Activated naive CD8-positive, alpha-beta T cell treated with anti-CD3 and anti-CD28 coated beads, Interleukin-2, amount 50 U/mL, for 24 hours (primary cell): Measurements from ENCODE around the gene DNAH17.

Experiments used
- ATAC-seq: fragments of 150-1000 bp; cut with Tn5 transposase; one replicate; pipeline ENCODE4 v1.10.0; 2021
- DNase-seq: peaks from one replicate; pipeline ENCODE4 v3.0.0; 2021
- H3K27ac Mint-ChIP-seq: one replicate; pipeline ENCODE4 v1.8.0; 2021; ENCODE audit warnings: mild to moderate bottlenecking, mixed read lengths
- H3K27me3 Mint-ChIP-seq: one replicate; pipeline ENCODE4 v1.8.0; 2021; ENCODE audit warnings: mixed read lengths
- H3K36me3 Mint-ChIP-seq: one replicate; pipeline ENCODE4 v1.8.0; 2021; ENCODE audit warnings: low read depth, mixed read lengths
- H3K4me1 Mint-ChIP-seq: one replicate; pipeline ENCODE4 v1.8.0; 2021; ENCODE audit warnings: mixed read lengths
- H3K4me3 Mint-ChIP-seq: one replicate; pipeline ENCODE4 v1.8.0; 2021; ENCODE audit warnings: mild to moderate bottlenecking, moderate library complexity, mixed read lengths
- H3K9me3 Mint-ChIP-seq: one replicate; pipeline ENCODE4 v1.8.0; 2021; ENCODE audit warnings: mixed read lengths

Gene DNAH17

GRCh38 chr17:78485290-78486168 is 91.7 kb downstream of the DNAH17 start:
- Mint-ChIP-seq H3K4me1 (peaks cover 6% of the 10 kb centered on the region), H3K27ac (no peak overlapping the region), H3K36me3 (no peaks in the 10 kb centered on the region), H3K4me3 (peak overlapping the region; percentile 79), H3K9me3 (no peaks in the 10 kb centered on the region), H3K27me3 (peaks cover 8% of the 10 kb centered on the region)
- no peak for DNase-seq
- ATAC-seq, result no peak

- DNase-seq, result peak; percentile 80
- peaks cover 6% of the 10 kb centered on the region for H3K4me1 Mint-ChIP-seq
- peak; percentile 92 for ATAC-seq
- H3K27me3 Mint-ChIP-seq, result peaks cover 8% of the 10 kb centered on the region
- H3K27ac Mint-ChIP-seq, result peak overlapping the region; percentile 19
- no peaks in the 10 kb centered on the region for H3K36me3 Mint-ChIP-seq
- H3K4me3 Mint-ChIP-seq, result peak overlapping the region; percentile 79
- no peaks in the 10 kb centered on the region for H3K9me3 Mint-ChIP-seq
Measured at GRCh38 chr17:78484271-78485246, 92.6 kb downstream of the DNAH17 start.

- no peaks in the 10 kb centered on the region for H3K36me3 Mint-ChIP-seq
- no peaks in the 10 kb centered on the region for H3K9me3 Mint-ChIP-seq
- peaks cover 10% of the 10 kb centered on the region for H3K27me3 Mint-ChIP-seq
- DNase-seq (no peak), ATAC-seq (no peak)
- H3K4me3 Mint-ChIP-seq, result no peak overlapping the region
- H3K4me1 Mint-ChIP-seq, result peaks cover 15% of the 10 kb centered on the region
- no peak overlapping the region for H3K27ac Mint-ChIP-seq
Measured at GRCh38 chr17:78479369-78479768, 97.8 kb downstream of the DNAH17 start.

GRCh38 chr17:78478757-78479297 is 98.4 kb downstream of the DNAH17 start:
- H3K27me3 Mint-ChIP-seq, result peaks cover 6% of the 10 kb centered on the region
- no peak overlapping the region for H3K4me3 Mint-ChIP-seq
- no peaks in the 10 kb centered on the region for H3K36me3 Mint-ChIP-seq
- peaks cover 13% of the 10 kb centered on the region for H3K4me1 Mint-ChIP-seq
- DNase-seq (no peak), ATAC-seq (no peak)
- H3K9me3 Mint-ChIP-seq, result no peaks in the 10 kb centered on the region
- H3K27ac Mint-ChIP-seq, result no peak overlapping the region

- Mint-ChIP-seq H3K27me3 (peaks cover 6% of the 10 kb centered on the region), H3K36me3 (no peaks in the 10 kb centered on the region), H3K4me1 (peaks cover 13% of the 10 kb centered on the region), H3K4me3 (no peak overlapping the region), H3K27ac (no peak overlapping the region), H3K9me3 (no peaks in the 10 kb centered on the region)
- no peak for ATAC-seq
- no peak for DNase-seq
Measured at GRCh38 chr17:78477913-78478756, 99.1 kb downstream of the DNAH17 start.

- Mint-ChIP-seq H3K4me1 (peaks cover 13% of the 10 kb centered on the region), H3K36me3 (no peaks in the 10 kb centered on the region), H3K27ac (no peak overlapping the region), H3K4me3 (no peak overlapping the region), H3K27me3 (peaks cover 8% of the 10 kb centered on the region), H3K9me3 (no peaks in the 10 kb centered on the region)
- DNase-seq (no peak), ATAC-seq (no peak)
Measured at GRCh38 chr17:78476973-78477372, 100.2 kb downstream of the DNAH17 start.

GRCh38 chr17:78476149-78476548 is 101.0 kb downstream of the DNAH17 start:
- Mint-ChIP-seq H3K4me3 (no peak overlapping the region), H3K27ac (no peak overlapping the region), H3K36me3 (no peaks in the 10 kb centered on the region), H3K4me1 (peaks cover 13% of the 10 kb centered on the region), H3K27me3 (peaks cover 7% of the 10 kb centered on the region), H3K9me3 (no peaks in the 10 kb centered on the region)
- no peak for ATAC-seq
- no peak for DNase-seq

- no peaks in the 10 kb centered on the region for H3K9me3 Mint-ChIP-seq
- peaks cover 13% of the 10 kb centered on the region for H3K4me1 Mint-ChIP-seq
- H3K4me3 Mint-ChIP-seq, result no peak overlapping the region
- no peak for ATAC-seq
- no peak for DNase-seq
- H3K27me3 Mint-ChIP-seq, result peaks cover 7% of the 10 kb centered on the region
- no peak overlapping the region for H3K27ac Mint-ChIP-seq
- no peaks in the 10 kb centered on the region for H3K36me3 Mint-ChIP-seq
Measured at GRCh38 chr17:78475211-78475610, 102.0 kb downstream of the DNAH17 start.

- DNase-seq, result peak; percentile 26
- Mint-ChIP-seq H3K9me3 (no peaks in the 10 kb centered on the region), H3K4me1 (peaks cover 13% of the 10 kb centered on the region), H3K27me3 (peaks cover 7% of the 10 kb centered on the region), H3K4me3 (no peak overlapping the region), H3K36me3 (no peaks in the 10 kb centered on the region), H3K27ac (peak overlapping the region; percentile 30)
- peak; percentile 52 for ATAC-seq
Measured at GRCh38 chr17:78474614-78475146, 102.5 kb downstream of the DNAH17 start.

- DNase-seq, result no peak
- Mint-ChIP-seq H3K27me3 (peaks cover 7% of the 10 kb centered on the region), H3K36me3 (no peaks in the 10 kb centered on the region), H3K4me1 (peaks cover 13% of the 10 kb centered on the region), H3K27ac (no peak overlapping the region), H3K9me3 (no peaks in the 10 kb centered on the region), H3K4me3 (no peak overlapping the region)
- no peak for ATAC-seq
Measured at GRCh38 chr17:78473951-78474613, 103.1 kb downstream of the DNAH17 start.

GRCh38 chr17:78472035-78472905 is 104.9 kb downstream of the DNAH17 start:
- Mint-ChIP-seq H3K4me1 (peaks cover 13% of the 10 kb centered on the region), H3K4me3 (no peak overlapping the region), H3K27me3 (peaks cover 7% of the 10 kb centered on the region), H3K9me3 (no peaks in the 10 kb centered on the region), H3K27ac (no peak overlapping the region), H3K36me3 (no peaks in the 10 kb centered on the region)
- DNase-seq, result no peak
- ATAC-seq, result no peak

GRCh38 chr17:78471635-78472034 is 105.6 kb downstream of the DNAH17 start:
- no peaks in the 10 kb centered on the region for H3K36me3 Mint-ChIP-seq
- H3K9me3 Mint-ChIP-seq, result no peaks in the 10 kb centered on the region
- no peak overlapping the region for H3K4me3 Mint-ChIP-seq
- peaks cover 13% of the 10 kb centered on the region for H3K4me1 Mint-ChIP-seq
- DNase-seq (no peak), ATAC-seq (no peak)
- H3K27me3 Mint-ChIP-seq, result peaks cover 7% of the 10 kb centered on the region
- H3K27ac Mint-ChIP-seq, result no peak overlapping the region
